ENCODE data around the gene RRAGB.
A peak's percentile ranks its signal among the peaks of the same experiment; 100 is the strongest.
"Not testable (repeated sequence)": the region's sequence is repeated elsewhere in the genome, so short reads cannot be mapped to it uniquely, and the experiment has no call there.

Gene RRAGB

GRCh38 chrX:55713631-55714030 is 3.9 kb upstream of the RRAGB start:
- Histone ChIP-seq H3K27me3 (ENCODE audit: control insufficient read depth in 2 of 2, insufficient read depth in 2 of 2, low read length in 2 of 2) (no peaks in the 10 kb centered on the region), H3K27ac (ENCODE audit: low read depth in 2 of 2, low read length in 2 of 2) (no peak overlapping the region), H3K9ac (ENCODE audit: low read depth in 1 of 2, low read length in 2 of 2) (no peak overlapping the region), H3K4me1 (ENCODE audit: control insufficient read depth in 2 of 2, insufficient read depth in 2 of 2, low read length in 2 of 2) (peaks cover 0 to 3% of the 10 kb centered on the region in 2 donors), H3K4me3 (ENCODE audit: low read length in 2 of 2) (no peak overlapping the region), H3K9me3 (ENCODE audit: control insufficient read depth in 2 of 2, low read length in 2 of 2) (peaks cover 0 to 7% of the 10 kb centered on the region in 2 donors), H3K36me3 (ENCODE audit: control insufficient read depth in 2 of 2, insufficient read depth in 2 of 2, low read length in 2 of 2) (no peaks in the 10 kb centered on the region)

GRCh38 chrX:55714161-55714560 is 3.4 kb upstream of the RRAGB start:
- H3K9me3 ChIP-seq (ENCODE audit: control insufficient read depth in 2 of 2, low read length in 2 of 2): peaks cover 0 to 5% of the 10 kb centered on the region in 2 donors
- peaks cover 0 to 4% of the 10 kb centered on the region in 2 donors for H3K4me1 ChIP-seq (ENCODE audit: control insufficient read depth in 2 of 2, insufficient read depth in 2 of 2, low read length in 2 of 2)
- H3K27ac ChIP-seq (ENCODE audit: low read depth in 2 of 2, low read length in 2 of 2): no peak overlapping the region

GRCh38 chrX:55715847-55716246 is 1.7 kb upstream of the RRAGB start:
- Histone ChIP-seq H3K4me3 (ENCODE audit: low read length in 2 of 2) (no peak overlapping the region), H3K4me1 (ENCODE audit: control insufficient read depth in 2 of 2, insufficient read depth in 2 of 2, low read length in 2 of 2) (peaks cover 0 to 4% of the 10 kb centered on the region in 2 donors), H3K27me3 (ENCODE audit: control insufficient read depth in 2 of 2, insufficient read depth in 2 of 2, low read length in 2 of 2) (no peaks in the 10 kb centered on the region), H3K27ac (ENCODE audit: low read depth in 2 of 2, low read length in 2 of 2) (no peak overlapping the region), H3K9ac (ENCODE audit: low read depth in 1 of 2, low read length in 2 of 2) (no peak overlapping the region), H3K36me3 (ENCODE audit: control insufficient read depth in 2 of 2, insufficient read depth in 2 of 2, low read length in 2 of 2) (peaks cover 0 to under 1% of the 10 kb centered on the region in 2 donors), H3K9me3 (ENCODE audit: control insufficient read depth in 2 of 2, low read length in 2 of 2) (no peaks in the 10 kb centered on the region)

More at GRCh38 chrX:55714161-55714560, 3.4 kb upstream of the RRAGB start:
- no peaks in the 10 kb centered on the region for H3K27me3 ChIP-seq (ENCODE audit: control insufficient read depth in 2 of 2, insufficient read depth in 2 of 2, low read length in 2 of 2)
- no peaks in the 10 kb centered on the region for H3K36me3 ChIP-seq (ENCODE audit: control insufficient read depth in 2 of 2, insufficient read depth in 2 of 2, low read length in 2 of 2)
- no peak overlapping the region for H3K4me3 ChIP-seq (ENCODE audit: low read length in 2 of 2)
- no peak overlapping the region for H3K9ac ChIP-seq (ENCODE audit: low read depth in 1 of 2, low read length in 2 of 2)

GRCh38 chrX:55716937-55717336 is 612 bp upstream of the RRAGB start:
- H3K36me3 ChIP-seq (ENCODE audit: control insufficient read depth in 2 of 2, insufficient read depth in 2 of 2, low read length in 2 of 2): peaks cover 0 to 7% of the 10 kb centered on the region in 2 donors
- H3K4me1 ChIP-seq (ENCODE audit: control insufficient read depth in 2 of 2, insufficient read depth in 2 of 2, low read length in 2 of 2): peaks cover 0 to 4% of the 10 kb centered on the region in 2 donors
- no peak overlapping the region for H3K9ac ChIP-seq (ENCODE audit: low read depth in 1 of 2, low read length in 2 of 2)
- peak overlapping the region; percentile 48 to 79 for H3K27ac ChIP-seq (ENCODE audit: low read depth in 2 of 2, low read length in 2 of 2)
- no peaks in the 10 kb centered on the region for H3K27me3 ChIP-seq (ENCODE audit: control insufficient read depth in 2 of 2, insufficient read depth in 2 of 2, low read length in 2 of 2)
- H3K4me3 ChIP-seq (ENCODE audit: low read length in 2 of 2): peak overlapping the region; percentile 62 to 87
- H3K9me3 ChIP-seq (ENCODE audit: control insufficient read depth in 2 of 2, low read length in 2 of 2): no peaks in the 10 kb centered on the region

DNA sequence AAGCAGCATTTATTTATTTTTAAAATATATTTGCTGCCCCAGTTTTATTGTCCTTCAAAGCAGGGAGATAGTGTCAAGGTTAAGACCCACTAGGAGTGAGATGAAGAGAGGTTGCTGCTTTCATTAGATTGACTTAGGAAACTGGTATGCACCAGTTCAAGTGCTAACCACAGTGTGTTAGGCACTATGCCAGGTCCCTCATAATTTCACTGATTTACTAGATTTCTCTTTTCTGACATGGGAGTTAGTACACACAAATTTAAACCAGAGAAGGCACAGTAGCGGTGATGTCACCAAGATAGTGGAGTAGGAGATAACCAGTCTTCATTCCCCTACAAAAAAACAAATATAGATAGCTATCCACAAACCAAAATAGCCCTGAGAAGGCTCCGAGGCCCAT is 14.3 kb downstream of the RRAGB start:
- peaks cover 0 to 27% of the 10 kb centered on the region in 2 donors for H3K36me3 ChIP-seq (ENCODE audit: control insufficient read depth in 2 of 2, insufficient read depth in 2 of 2, low read length in 2 of 2)
- H3K9me3 ChIP-seq (ENCODE audit: control insufficient read depth in 2 of 2, low read length in 2 of 2): no peaks in the 10 kb centered on the region
- H3K9ac ChIP-seq (ENCODE audit: low read depth in 1 of 2, low read length in 2 of 2): no peak overlapping the region
- H3K4me3 ChIP-seq (ENCODE audit: low read length in 2 of 2): no peak overlapping the region
- no peak overlapping the region for H3K27ac ChIP-seq (ENCODE audit: low read depth in 2 of 2, low read length in 2 of 2)
- no peaks in the 10 kb centered on the region for H3K27me3 ChIP-seq (ENCODE audit: control insufficient read depth in 2 of 2, insufficient read depth in 2 of 2, low read length in 2 of 2)
- H3K4me1 ChIP-seq (ENCODE audit: control insufficient read depth in 2 of 2, insufficient read depth in 2 of 2, low read length in 2 of 2): no peaks in the 10 kb centered on the region

- H3K36me3 ChIP-seq (ENCODE audit: control insufficient read depth in 2 of 2, insufficient read depth in 2 of 2, low read length in 2 of 2): peaks cover 3 to 32% of the 10 kb centered on the region in 2 donors
Observed at GRCh38 chrX:55738969-55739368, 21.4 kb downstream of the RRAGB start.

DNA sequence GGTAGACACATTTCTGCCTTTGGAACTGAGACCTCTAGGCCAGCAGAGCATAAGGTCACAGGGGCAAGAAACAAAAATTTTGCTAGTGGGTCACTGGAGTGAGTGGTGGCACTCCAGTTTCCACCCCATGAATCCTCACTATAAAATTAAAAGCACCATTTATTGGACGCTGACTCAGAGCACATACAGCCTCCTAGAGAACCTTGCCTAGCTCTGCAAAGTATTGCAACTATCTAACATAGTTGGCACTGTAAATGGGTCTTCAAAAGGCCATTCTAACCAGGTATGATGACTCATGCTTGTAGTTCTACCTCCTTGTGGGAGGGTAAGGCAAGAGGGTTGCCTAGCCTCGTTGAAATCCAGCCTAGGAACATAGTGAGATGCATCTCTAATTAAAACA is 25.1 kb downstream of the RRAGB start:
- no peak overlapping the region for H3K27ac ChIP-seq (ENCODE audit: low read depth in 2 of 2, low read length in 2 of 2)
- H3K36me3 ChIP-seq (ENCODE audit: control insufficient read depth in 2 of 2, insufficient read depth in 2 of 2, low read length in 2 of 2): peaks cover 2 to 20% of the 10 kb centered on the region in 2 donors
- H3K4me1 ChIP-seq (ENCODE audit: control insufficient read depth in 2 of 2, insufficient read depth in 2 of 2, low read length in 2 of 2): no peaks in the 10 kb centered on the region
- no peak overlapping the region for H3K4me3 ChIP-seq (ENCODE audit: low read length in 2 of 2)
- no peaks in the 10 kb centered on the region for H3K9me3 ChIP-seq (ENCODE audit: control insufficient read depth in 2 of 2, low read length in 2 of 2)
- no peak overlapping the region for H3K9ac ChIP-seq (ENCODE audit: low read depth in 1 of 2, low read length in 2 of 2)
- H3K27me3 ChIP-seq (ENCODE audit: control insufficient read depth in 2 of 2, insufficient read depth in 2 of 2, low read length in 2 of 2): no peaks in the 10 kb centered on the region

More at GRCh38 chrX:55738969-55739368, 21.4 kb downstream of the RRAGB start:
- H3K9ac ChIP-seq (ENCODE audit: low read depth in 1 of 2, low read length in 2 of 2): no peak overlapping the region
- H3K4me3 ChIP-seq (ENCODE audit: low read length in 2 of 2): no peak overlapping the region
- H3K27ac ChIP-seq (ENCODE audit: low read depth in 2 of 2, low read length in 2 of 2): no peak overlapping the region
- no peaks in the 10 kb centered on the region for H3K9me3 ChIP-seq (ENCODE audit: control insufficient read depth in 2 of 2, low read length in 2 of 2)
- no peaks in the 10 kb centered on the region for H3K27me3 ChIP-seq (ENCODE audit: control insufficient read depth in 2 of 2, insufficient read depth in 2 of 2, low read length in 2 of 2)
- H3K4me1 ChIP-seq (ENCODE audit: control insufficient read depth in 2 of 2, insufficient read depth in 2 of 2, low read length in 2 of 2): no peaks in the 10 kb centered on the region

DNA sequence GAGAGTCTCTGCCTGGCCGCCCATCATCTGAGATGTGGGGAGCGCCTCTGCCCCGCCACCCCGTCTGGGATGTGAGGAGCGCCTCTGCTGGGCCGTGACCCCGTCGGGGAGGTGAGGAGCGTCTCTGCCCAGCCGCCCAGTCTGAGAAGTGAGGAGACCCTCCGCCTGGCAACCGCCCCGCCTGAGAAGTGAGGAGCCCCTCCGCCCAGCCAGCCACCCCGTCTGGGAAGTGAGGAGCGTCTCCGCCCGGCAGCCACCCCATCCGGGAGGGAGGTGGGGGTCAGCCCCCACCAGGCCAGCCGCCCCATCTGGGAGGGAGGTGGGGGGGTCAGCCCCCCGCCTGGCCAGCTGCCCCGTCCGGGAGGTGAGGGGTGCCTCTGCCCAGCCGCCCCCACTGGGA is 30.9 kb downstream of the RRAGB start:
- H3K4me3 ChIP-seq (ENCODE audit: low read length in 2 of 2); H3K27me3 ChIP-seq (ENCODE audit: control insufficient read depth in 2 of 2, insufficient read depth in 2 of 2, low read length in 2 of 2); H3K36me3 ChIP-seq (ENCODE audit: control insufficient read depth in 2 of 2, insufficient read depth in 2 of 2, low read length in 2 of 2); H3K9me3 ChIP-seq (ENCODE audit: control insufficient read depth in 2 of 2, low read length in 2 of 2); H3K27ac ChIP-seq (ENCODE audit: low read depth in 2 of 2, low read length in 2 of 2); H3K4me1 ChIP-seq (ENCODE audit: control insufficient read depth in 2 of 2, insufficient read depth in 2 of 2, low read length in 2 of 2); H3K9ac ChIP-seq (ENCODE audit: low read depth in 1 of 2, low read length in 2 of 2): not testable (repeated sequence)

GRCh38 chrX:55750256-55750655 is 32.7 kb downstream of the RRAGB start:
- Histone ChIP-seq H3K4me1 (ENCODE audit: control insufficient read depth in 2 of 2, insufficient read depth in 2 of 2, low read length in 2 of 2) (no peaks in the 10 kb centered on the region), H3K4me3 (ENCODE audit: low read length in 2 of 2) (no peak overlapping the region), H3K9ac (ENCODE audit: low read depth in 1 of 2, low read length in 2 of 2) (no peak overlapping the region), H3K27me3 (ENCODE audit: control insufficient read depth in 2 of 2, insufficient read depth in 2 of 2, low read length in 2 of 2) (no peaks in the 10 kb centered on the region), H3K9me3 (ENCODE audit: control insufficient read depth in 2 of 2, low read length in 2 of 2) (no peaks in the 10 kb centered on the region), H3K36me3 (ENCODE audit: control insufficient read depth in 2 of 2, insufficient read depth in 2 of 2, low read length in 2 of 2) (peaks cover 0 to 2% of the 10 kb centered on the region in 2 donors), H3K27ac (ENCODE audit: low read depth in 2 of 2, low read length in 2 of 2) (no peak overlapping the region)

DNA sequence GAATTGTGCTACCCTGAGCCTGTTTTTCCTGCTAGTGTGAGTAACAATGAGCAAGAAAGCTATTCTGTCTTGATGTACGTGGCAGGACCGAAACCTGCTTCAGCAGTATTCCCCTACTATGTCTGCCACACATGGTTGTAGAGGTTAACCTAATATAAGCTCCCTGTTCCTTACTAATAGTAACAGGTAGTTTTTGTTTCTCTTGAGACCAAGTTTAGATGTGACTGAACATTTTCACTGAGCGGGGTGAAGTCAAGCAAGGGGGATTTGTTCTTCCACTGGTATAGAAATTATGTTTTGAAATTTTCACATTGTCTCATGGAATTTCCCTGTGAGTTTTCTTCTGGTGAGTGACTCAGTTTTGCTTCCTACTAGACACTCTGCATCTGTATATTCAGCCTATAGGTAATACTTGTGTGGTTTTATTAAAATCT is 37.3 kb downstream of the RRAGB start:
- no peak overlapping the region for H3K27ac ChIP-seq (ENCODE audit: low read depth in 2 of 2, low read length in 2 of 2)
- no peak overlapping the region for H3K4me3 ChIP-seq (ENCODE audit: low read length in 2 of 2)
- H3K36me3 ChIP-seq (ENCODE audit: control insufficient read depth in 2 of 2, insufficient read depth in 2 of 2, low read length in 2 of 2): peaks cover 0 to 4% of the 10 kb centered on the region in 2 donors
- H3K27me3 ChIP-seq (ENCODE audit: control insufficient read depth in 2 of 2, insufficient read depth in 2 of 2, low read length in 2 of 2): no peaks in the 10 kb centered on the region
- H3K4me1 ChIP-seq (ENCODE audit: control insufficient read depth in 2 of 2, insufficient read depth in 2 of 2, low read length in 2 of 2): no peaks in the 10 kb centered on the region
- H3K9me3 ChIP-seq (ENCODE audit: control insufficient read depth in 2 of 2, low read length in 2 of 2): no peaks in the 10 kb centered on the region
- no peak overlapping the region for H3K9ac ChIP-seq (ENCODE audit: low read depth in 1 of 2, low read length in 2 of 2)

GRCh38 chrX:55758033-55758432 is 40.5 kb downstream of the RRAGB start:
- Histone ChIP-seq H3K9me3 (ENCODE audit: control insufficient read depth in 2 of 2, low read length in 2 of 2) (no peaks in the 10 kb centered on the region), H3K27me3 (ENCODE audit: control insufficient read depth in 2 of 2, insufficient read depth in 2 of 2, low read length in 2 of 2) (no peaks in the 10 kb centered on the region), H3K9ac (ENCODE audit: low read depth in 1 of 2, low read length in 2 of 2) (no peak overlapping the region), H3K27ac (ENCODE audit: low read depth in 2 of 2, low read length in 2 of 2) (no peak overlapping the region), H3K4me3 (ENCODE audit: low read length in 2 of 2) (no peak overlapping the region), H3K36me3 (ENCODE audit: control insufficient read depth in 2 of 2, insufficient read depth in 2 of 2, low read length in 2 of 2) (peaks cover 0 to 4% of the 10 kb centered on the region in 2 donors), H3K4me1 (ENCODE audit: control insufficient read depth in 2 of 2, insufficient read depth in 2 of 2, low read length in 2 of 2) (no peaks in the 10 kb centered on the region)

All from mucosa of rectum (tissue), 2 donors.